BLaER1 (cell line): Measurements from ENCODE around the gene CCP110.

Experiments used
- H3K27ac ChIP-seq: shearing (Covaris generic); formaldehyde crosslinking; 2 replicates; pipeline ENCODE4 v1.8.1; 2022
- H3K27me3 ChIP-seq: shearing (Covaris generic); formaldehyde crosslinking; 2 replicates; pipeline ENCODE4 v1.8.1; 2022
- H3K36me3 ChIP-seq: shearing (Covaris generic); formaldehyde crosslinking; 2 replicates; pipeline ENCODE4 v1.8.1; 2022
- H3K4me1 ChIP-seq: shearing (Covaris generic); formaldehyde crosslinking; 2 replicates; pipeline ENCODE4 v1.8.1; 2022
- H3K4me2 ChIP-seq: shearing (Covaris generic); formaldehyde crosslinking; 2 replicates; pipeline ENCODE4 v1.8.1; 2022
- H3K4me3 ChIP-seq: shearing (Covaris generic); formaldehyde crosslinking; 2 replicates; pipeline ENCODE4 v1.8.1; 2022
- H3K9ac ChIP-seq: shearing (Covaris generic); formaldehyde crosslinking; 2 replicates; pipeline ENCODE4 v1.8.1; 2022
- H3K9me3 ChIP-seq: shearing (Covaris generic); formaldehyde crosslinking; 2 replicates; pipeline ENCODE4 v1.8.1; 2022
- H4K20me1 ChIP-seq: shearing (Covaris generic); formaldehyde crosslinking; 2 replicates; pipeline ENCODE4 v1.8.1; 2022
- Cebpa-rat ChIP-seq: shearing (Covaris generic); IDR thresholded peaks from 2 replicates; pipeline ENCODE4 v1.8.1; 2022

The CCP110 gene

DNA sequence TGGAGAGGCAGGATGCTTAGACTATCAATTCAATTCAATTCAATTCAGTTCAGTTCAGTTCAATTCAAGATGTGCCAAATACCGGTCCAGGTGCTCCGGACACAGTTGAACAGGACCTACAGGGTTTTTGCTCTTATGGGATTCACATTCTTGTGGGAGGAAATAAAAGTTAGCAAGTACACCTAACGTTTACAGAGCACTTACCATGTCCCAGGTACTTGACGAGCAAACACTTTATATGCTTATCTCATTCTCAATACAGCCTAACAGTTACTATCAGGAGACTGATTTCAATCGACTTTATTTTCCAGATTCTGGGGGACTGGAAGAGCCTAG lies 1.4 kb upstream of the CCP110 start:
- H3K4me2 ChIP-seq = peak overlapping the region; percentile 91
- H3K9me3 ChIP-seq = no peaks in the 10 kb centered on the region
- no peak overlapping the region for H3K9ac ChIP-seq
- H4K20me1 ChIP-seq = peaks cover 16% of the 10 kb centered on the region; the same call in 1 of the 2 replicates
- no peak overlapping the region for H3K27ac ChIP-seq
- peaks cover 10% of the 10 kb centered on the region; the same call in 1 of the 2 replicates for H3K36me3 ChIP-seq
- H3K27me3 ChIP-seq = no peaks in the 10 kb centered on the region
- H3K4me3 ChIP-seq = peak overlapping the region; percentile 94
- peaks cover 57% of the 10 kb centered on the region for H3K4me1 ChIP-seq
- TF ChIP-seq Cebpa-rat = no peak

GRCh38 chr16:19522760-19523159 lies 982 bp upstream of the CCP110 start:
- peaks cover 16% of the 10 kb centered on the region; the same call in 1 of the 2 replicates for H4K20me1 ChIP-seq
- H3K9me3 ChIP-seq = no peaks in the 10 kb centered on the region
- no peak overlapping the region for H3K9ac ChIP-seq
- no peak overlapping the region for H3K27ac ChIP-seq
- peaks cover 9% of the 10 kb centered on the region; the same call in 1 of the 2 replicates for H3K36me3 ChIP-seq
- H3K4me2 ChIP-seq = peak overlapping the region; percentile 91; the same call in 1 of the 2 replicates
- no peak for TF ChIP-seq Cebpa-rat
- peaks cover 57% of the 10 kb centered on the region for H3K4me1 ChIP-seq
- no peaks in the 10 kb centered on the region for H3K27me3 ChIP-seq
- no peak overlapping the region for H3K4me3 ChIP-seq

- no peak overlapping the region; the same call in 1 of the 2 replicates for H3K27ac ChIP-seq
- H3K9ac ChIP-seq = no peak overlapping the region
These were observed 571 bp upstream of the CCP110 start for GRCh38 chr16:19523184-19523558.

GRCh38 chr16:19524356-19524615 lies 544 bp downstream of the CCP110 start:
- Histone ChIP-seq H3K9ac (peak overlapping the region; percentile 91), H3K36me3 (peaks cover 16% of the 10 kb centered on the region), H4K20me1 (peaks cover 10% of the 10 kb centered on the region; the same call in 1 of the 2 replicates), H3K9me3 (no peaks in the 10 kb centered on the region), H3K4me3 (peak overlapping the region; percentile 99), H3K4me2 (peak overlapping the region; percentile 90), H3K27ac (peak overlapping the region; percentile 86), H3K4me1 (peaks cover 52% of the 10 kb centered on the region), H3K27me3 (no peaks in the 10 kb centered on the region)
- TF ChIP-seq Cebpa-rat = no peak

More at GRCh38 chr16:19523184-19523558, 571 bp upstream of the CCP110 start:
- Histone ChIP-seq H3K27me3 (no peaks in the 10 kb centered on the region), H4K20me1 (peaks cover 16% of the 10 kb centered on the region; the same call in 1 of the 2 replicates), H3K9me3 (no peaks in the 10 kb centered on the region), H3K4me3 (no peak overlapping the region), H3K36me3 (peaks cover 10% of the 10 kb centered on the region), H3K4me2 (peak overlapping the region; percentile 53), H3K4me1 (peaks cover 57% of the 10 kb centered on the region)
- no peak for TF ChIP-seq Cebpa-rat

- H3K4me3 ChIP-seq = peak overlapping the region; percentile 99
- H3K9ac ChIP-seq = peak overlapping the region; percentile 91
- TF ChIP-seq Cebpa-rat = no peak
- peak overlapping the region; percentile 90 for H3K4me2 ChIP-seq
- no peaks in the 10 kb centered on the region for H3K9me3 ChIP-seq
- no peaks in the 10 kb centered on the region for H3K27me3 ChIP-seq
- H3K27ac ChIP-seq = peak overlapping the region; percentile 86
- peaks cover 47% of the 10 kb centered on the region for H3K4me1 ChIP-seq
- H3K36me3 ChIP-seq = peaks cover 18% of the 10 kb centered on the region
- H4K20me1 ChIP-seq = peaks cover 10% of the 10 kb centered on the region; the same call in 1 of the 2 replicates
These were observed 1.1 kb downstream of the CCP110 start for GRCh38 chr16:19524616-19525384.

DNA sequence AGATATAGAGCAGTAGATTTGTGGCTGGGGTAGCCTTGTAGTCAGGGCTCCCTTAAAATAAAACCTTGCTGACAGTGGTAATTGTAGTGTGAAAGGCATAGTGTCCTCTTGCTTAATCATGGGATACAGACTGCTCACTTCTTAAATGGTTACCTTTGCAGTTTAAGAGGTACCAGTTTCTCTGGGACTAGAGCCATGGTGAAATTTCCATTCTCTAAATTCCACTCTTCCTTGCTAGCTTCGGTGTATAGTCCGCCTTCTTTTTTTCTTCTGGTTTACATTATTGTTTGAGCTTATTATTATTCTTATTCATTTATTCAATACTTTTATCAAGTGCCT lies 1.6 kb downstream of the CCP110 start:
- Histone ChIP-seq H3K27me3 (no peaks in the 10 kb centered on the region), H3K4me3 (peak overlapping the region; percentile 99), H3K4me1 (peaks cover 41% of the 10 kb centered on the region), H3K36me3 (peaks cover 23% of the 10 kb centered on the region), H4K20me1 (peaks cover 6% of the 10 kb centered on the region; the same call in 1 of the 2 replicates), H3K27ac (no peak overlapping the region), H3K4me2 (peak overlapping the region; percentile 90), H3K9ac (peak overlapping the region; percentile 91; the same call in 1 of the 2 replicates), H3K9me3 (no peaks in the 10 kb centered on the region)
- TF ChIP-seq Cebpa-rat = no peak

GRCh38 chr16:19527161-19527560 lies 3.4 kb downstream of the CCP110 start:
- no peak overlapping the region for H3K4me2 ChIP-seq
- H3K4me1 ChIP-seq = peaks cover 32% of the 10 kb centered on the region
- no peak overlapping the region for H3K9ac ChIP-seq
- H3K36me3 ChIP-seq = peaks cover 36% of the 10 kb centered on the region
- H3K9me3 ChIP-seq = no peaks in the 10 kb centered on the region
- no peak for TF ChIP-seq Cebpa-rat
- H3K27ac ChIP-seq = no peak overlapping the region
- no peaks in the 10 kb centered on the region for H3K27me3 ChIP-seq
- no peaks in the 10 kb centered on the region for H4K20me1 ChIP-seq
- H3K4me3 ChIP-seq = no peak overlapping the region

DNA sequence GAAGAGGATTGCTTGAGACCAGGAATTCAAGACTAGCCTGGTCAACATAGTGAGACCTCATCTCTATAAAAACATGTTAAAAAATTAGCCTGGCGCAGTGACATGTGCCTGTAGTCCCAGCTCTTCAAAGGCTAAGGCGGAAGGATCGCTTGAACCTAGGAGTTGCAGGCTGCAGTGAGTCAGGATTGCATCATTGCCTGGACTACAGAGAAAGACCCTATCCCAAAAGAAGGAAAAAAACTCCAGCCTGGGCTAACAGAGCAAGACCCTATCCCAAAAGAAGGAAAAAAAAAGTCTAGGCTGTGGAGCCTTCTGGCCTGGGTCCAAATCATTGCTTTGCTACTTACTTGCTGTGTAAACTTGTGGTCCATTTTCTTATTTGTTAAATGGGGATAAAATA lies 4.9 kb downstream of the CCP110 start:
- Histone ChIP-seq H3K4me3 (no peak overlapping the region), H3K27me3 (no peaks in the 10 kb centered on the region), H3K9ac (no peak overlapping the region), H4K20me1 (no peaks in the 10 kb centered on the region), H3K27ac (no peak overlapping the region), H3K9me3 (no peaks in the 10 kb centered on the region), H3K4me2 (no peak overlapping the region), H3K4me1 (peaks cover 19% of the 10 kb centered on the region), H3K36me3 (peaks cover 45% of the 10 kb centered on the region)
- TF ChIP-seq Cebpa-rat = no peak

GRCh38 chr16:19532601-19533000 lies 8.9 kb downstream of the CCP110 start:
- Histone ChIP-seq H3K9me3 (no peaks in the 10 kb centered on the region), H3K27ac (no peak overlapping the region), H3K36me3 (peaks cover 74% of the 10 kb centered on the region), H3K4me3 (no peak overlapping the region), H3K27me3 (no peaks in the 10 kb centered on the region), H3K4me1 (no peaks in the 10 kb centered on the region), H3K4me2 (no peak overlapping the region), H4K20me1 (no peaks in the 10 kb centered on the region), H3K9ac (no peak overlapping the region)
- no peak for TF ChIP-seq Cebpa-rat

DNA sequence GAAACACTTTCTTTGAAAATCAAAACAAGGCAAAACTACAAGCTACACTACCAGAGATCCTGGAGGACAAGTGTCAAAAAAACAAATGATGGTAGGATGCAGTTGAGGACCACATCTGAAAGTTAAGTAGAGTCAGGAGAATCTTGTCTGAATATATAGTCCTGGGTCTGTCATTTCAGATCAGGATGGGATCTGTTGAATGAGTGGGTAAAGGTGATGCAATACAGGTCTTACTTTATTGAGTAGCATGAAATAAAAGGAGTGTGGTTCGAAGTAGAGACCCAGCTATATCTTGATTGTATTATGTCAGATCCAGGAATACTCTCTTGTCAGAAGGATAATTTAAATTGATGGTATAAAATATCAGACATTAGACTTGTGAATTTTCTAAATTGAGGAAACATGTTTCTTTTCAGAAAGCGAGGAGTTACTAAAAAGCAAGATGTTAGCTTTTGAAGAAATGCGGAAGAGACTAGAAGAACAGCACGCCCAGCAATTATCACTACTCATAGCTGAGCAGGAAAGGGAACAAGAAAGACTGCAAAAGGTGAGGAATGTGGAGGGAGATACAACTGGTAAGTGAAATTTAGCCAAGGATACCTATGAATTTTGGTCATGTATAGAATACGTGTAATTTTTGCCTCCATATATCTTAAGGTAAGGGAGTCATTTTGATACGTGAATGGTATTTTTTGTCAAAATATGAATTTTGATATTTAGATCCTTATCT lies 16.7 kb downstream of the CCP110 start:
- no peaks in the 10 kb centered on the region for H4K20me1 ChIP-seq
- no peaks in the 10 kb centered on the region for H3K4me1 ChIP-seq
- TF ChIP-seq Cebpa-rat = no peak
- H3K36me3 ChIP-seq = peaks cover 96% of the 10 kb centered on the region
- H3K9ac ChIP-seq = no peak overlapping the region
- H3K27me3 ChIP-seq = no peaks in the 10 kb centered on the region
- H3K27ac ChIP-seq = no peak overlapping the region
- no peak overlapping the region for H3K4me2 ChIP-seq
- H3K9me3 ChIP-seq = peaks cover 6% of the 10 kb centered on the region
- no peak overlapping the region for H3K4me3 ChIP-seq
